Gastrocnemius medialis (tissue), 4 donors: ENCODE data around the gene KCNQ1. TPM values are rescaled to one million over a fixed set of nuclear protein-coding genes. Genes with fewer than 3 reads are reported as not detected.

Experiments
- ATAC-seq, 2 donors: fragments of 150-250 bp; one replicate each; pipeline ENCODE4 v1.9.1; 2016
- DNase-seq, 2 donors: peaks; one replicate each; pipeline ENCODE4 v3.0.0-alpha.2; 2019
- H3K27ac ChIP-seq, 4 donors: fragments of 200-600 bp; sonication (generic); 1 replicate in 1 of 4; 2 replicates in 3 of 4; pipeline ENCODE4 v1.5.1; 2016 to 2018; ENCODE audit warnings: mild to moderate bottlenecking in 2 of 4, moderate library complexity in 1 of 4
- H3K27me3 ChIP-seq, 3 donors: fragments of 200-600 bp; sonication (generic) in 2 of 3; 1 replicate in 1 of 3; 2 replicates in 2 of 3; pipeline versions ENCODE4 v1.5.1 to v1.6.0; 2016 to 2019; ENCODE audit warnings: mild to moderate bottlenecking in 1 of 3, moderate library complexity in 1 of 3
- H3K36me3 ChIP-seq, 2 donors: fragments of 200-600 bp; sonication (generic) in 1 of 2; one replicate each; pipeline ENCODE4 v1.5.1; 2017 to 2018
- H3K4me1 ChIP-seq, 2 donors: fragments of 200-600 bp; sonication (generic) in 1 of 2; one replicate each; pipeline ENCODE4 v1.5.1; 2016 to 2017; ENCODE audit warnings: mild to moderate bottlenecking in 2 of 2
- H3K4me3 ChIP-seq, 4 donors: fragments of 200-600 bp; sonication (generic) in 3 of 4; 1 replicate in 1 of 4; 2 replicates in 3 of 4; pipeline ENCODE4 v1.5.1; 2016 to 2019; ENCODE audit warnings: mild to moderate bottlenecking in 2 of 4
- H3K9me3 ChIP-seq, 3 donors: fragments of 200-600 bp; sonication (generic) in 2 of 3; 1 replicate in 1 of 3; 2 replicates in 2 of 3; pipeline ENCODE4 v1.5.1; 2016 to 2019
- CTCF ChIP-seq, 5 experiments: fragments of 450-650 bp in 3 of 5; fragments of 200-600 bp in 2 of 5; sonication (generic) in 2 of 5; IDR thresholded peaks in 4 of 5; conservative IDR thresholded peaks in 1 of 5; 1 replicate in 4 of 5; 2 replicates in 1 of 5; pipeline ENCODE4 v1.5.1; 2016 to 2019; ENCODE audit warnings: antibody characterized with exemption in 5 of 5, mild to moderate bottlenecking in 3 of 5, moderate library complexity in 3 of 5
- POLR2A ChIP-seq, 2 donors: fragments of 450-650 bp; IDR thresholded peaks; one replicate each; pipeline ENCODE4 v1.6.1; 2017; ENCODE audit warnings: antibody characterized with exemption in 2 of 2, mild to moderate bottlenecking in 2 of 2, moderate library complexity in 2 of 2
- in situ Hi-C, 4 donors: fragments of 200-750 bp; cut with MboI; loops; one replicate each; pipeline versions ENCODE4 v1.15.0 to v1.8.0; 2017; ENCODE audit warnings: low sequenced_read_pairs in 4 of 4
- intact Hi-C: fragments of 100-400 bp; cut with DNase I; formaldehyde crosslinking; loops from one replicate; pipeline ENCODE4 v1.15.1; 2023; ENCODE audit warnings: low total_unique reads
- total RNA-seq, 4 donors: library from RNA; depleted of rRNA; stranded (reverse); fragments of >200 nt; gene quantifications; one replicate each; pipeline versions ENCODE4 v1.1.0 to v1.2.3, GENCODE V29; 2016

KCNQ1 gene
- total RNA-seq, 4 donors from 2014 or later = 0.15 to 1.00 (median 0.67) TPM

- no peaks in the 10 kb centered on the region for H3K9me3 ChIP-seq
- no peak for ATAC-seq
- H3K4me3 ChIP-seq = no peak overlapping the region
- no peaks in the 10 kb centered on the region for H3K36me3 ChIP-seq
- no peaks in the 10 kb centered on the region for H3K4me1 ChIP-seq
- no peak for TF ChIP-seq CTCF (IDR thresholded peaks at IDR 0.05 in 4 of 5, conservative IDR thresholded peaks at IDR 0.05 in 1 of 5)
- no peak for TF ChIP-seq POLR2A (IDR thresholded peaks at IDR 0.05)
- DNase-seq = no peak
- H3K27ac ChIP-seq = no peak overlapping the region
- H3K27me3 ChIP-seq = peaks cover 10 to 20% (median 15%) of the 10 kb centered on the region in 3 donors
- intact Hi-C loops = no loop called here
- in situ Hi-C loops = no loop called here
Observed at GRCh38 chr11:2481253-2481652, 36.4 kb downstream of the KCNQ1 start.

GRCh38 chr11:2482204-2482603, 37.4 kb downstream of the KCNQ1 start:
- Histone ChIP-seq H3K27ac (no peak overlapping the region), H3K9me3 (no peaks in the 10 kb centered on the region), H3K4me3 (no peak overlapping the region), H3K4me1 (no peaks in the 10 kb centered on the region), H3K27me3 (peaks cover 10 to 27% (median 15%) of the 10 kb centered on the region in 3 donors), H3K36me3 (no peaks in the 10 kb centered on the region)
- in situ Hi-C loops = no loop called here
- intact Hi-C loops = no loop called here
- DNase-seq (no peak), ATAC-seq (no peak)
- TF ChIP-seq POLR2A (IDR thresholded peaks at IDR 0.05) = no peak
- TF ChIP-seq CTCF (IDR thresholded peaks at IDR 0.05 in 4 of 5, conservative IDR thresholded peaks at IDR 0.05 in 1 of 5) = no peak

GRCh38 chr11:2482745-2483144, 37.9 kb downstream of the KCNQ1 start:
- H3K4me1 ChIP-seq = no peaks in the 10 kb centered on the region
- in situ Hi-C loops (no loop called here), intact Hi-C loops (no loop called here)
- peaks cover 10 to 28% (median 15%) of the 10 kb centered on the region in 3 donors for H3K27me3 ChIP-seq
- no peak for DNase-seq
- ATAC-seq = no peak
- no peaks in the 10 kb centered on the region for H3K36me3 ChIP-seq
- peaks cover 0 to 3% (median 0%) of the 10 kb centered on the region in 3 donors for H3K9me3 ChIP-seq
- no peak for TF ChIP-seq CTCF (IDR thresholded peaks at IDR 0.05 in 4 of 5, conservative IDR thresholded peaks at IDR 0.05 in 1 of 5)
- no peak for TF ChIP-seq POLR2A (IDR thresholded peaks at IDR 0.05)
- H3K4me3 ChIP-seq = no peak overlapping the region
- H3K27ac ChIP-seq = no peak overlapping the region

- Histone ChIP-seq H3K4me3 (no peak overlapping the region), H3K27me3 (peaks cover 10 to 33% (median 15%) of the 10 kb centered on the region in 3 donors), H3K9me3 (peaks cover 0 to 5% (median 4%) of the 10 kb centered on the region in 3 donors), H3K27ac (no peak overlapping the region), H3K36me3 (no peaks in the 10 kb centered on the region), H3K4me1 (no peaks in the 10 kb centered on the region)
- no peak for ATAC-seq
- DNase-seq = no peak
- TF ChIP-seq POLR2A (IDR thresholded peaks at IDR 0.05) (no peak), CTCF (IDR thresholded peaks at IDR 0.05 in 4 of 5, conservative IDR thresholded peaks at IDR 0.05 in 1 of 5) (no peak)
- in situ Hi-C loops = no loop called here
- intact Hi-C loops = no loop called here
Observed at GRCh38 chr11:2483426-2483825, 38.6 kb downstream of the KCNQ1 start.

GRCh38 chr11:2484576-2485125, 39.8 kb downstream of the KCNQ1 start:
- H3K4me3 ChIP-seq = no peak overlapping the region
- H3K27me3 ChIP-seq = peaks cover 10 to 30% (median 15%) of the 10 kb centered on the region in 3 donors
- H3K4me1 ChIP-seq = no peaks in the 10 kb centered on the region
- H3K27ac ChIP-seq = no peak overlapping the region
- intact Hi-C loops (no loop called here), in situ Hi-C loops (no loop called here)
- no peaks in the 10 kb centered on the region for H3K36me3 ChIP-seq
- H3K9me3 ChIP-seq = peaks cover 0 to 5% (median 4%) of the 10 kb centered on the region in 3 donors
- DNase-seq (no peak), ATAC-seq (no peak)
- no peak for TF ChIP-seq CTCF (IDR thresholded peaks at IDR 0.05 in 4 of 5, conservative IDR thresholded peaks at IDR 0.05 in 1 of 5)
- no peak for TF ChIP-seq POLR2A (IDR thresholded peaks at IDR 0.05)
